Stimulated activated memory B cell treated with anti-CD40 and anti-IgM and Interleukin-4, amounts not matched to agents 10 μg/mL and 1 μg/mL and 100 μg/mL, for 72 hours (primary cell): Measurements from ENCODE around the gene EID1.
"Not testable (repeated sequence)": the region's sequence is repeated elsewhere in the genome, so short reads cannot be mapped to it uniquely, and the experiment has no call there.

Experiments
- ATAC-seq: fragments of 150-1000 bp; cut with Tn5 transposase; 2 replicates; pipeline ENCODE4 v1.10.0; 2021
- H3K27ac Mint-ChIP-seq: one replicate; pipeline ENCODE4 v1.8.0; 2022; ENCODE audit warnings: mild to moderate bottlenecking, mixed read lengths
- H3K27me3 Mint-ChIP-seq: one replicate; pipeline ENCODE4 v1.8.0; 2022; ENCODE audit warnings: mixed read lengths
- H3K36me3 Mint-ChIP-seq: one replicate; pipeline ENCODE4 v1.8.0; 2022; ENCODE audit warnings: mixed read lengths
- H3K4me1 Mint-ChIP-seq: one replicate; pipeline ENCODE4 v1.8.0; 2022; ENCODE audit warnings: mixed read lengths
- H3K4me3 Mint-ChIP-seq: one replicate; pipeline ENCODE4 v1.8.0; 2022; ENCODE audit warnings: mild to moderate bottlenecking, moderate library complexity, mixed read lengths
- H3K9me3 Mint-ChIP-seq: one replicate; pipeline ENCODE4 v1.8.0; 2022; ENCODE audit warnings: mixed read lengths

The EID1 gene

DNA sequence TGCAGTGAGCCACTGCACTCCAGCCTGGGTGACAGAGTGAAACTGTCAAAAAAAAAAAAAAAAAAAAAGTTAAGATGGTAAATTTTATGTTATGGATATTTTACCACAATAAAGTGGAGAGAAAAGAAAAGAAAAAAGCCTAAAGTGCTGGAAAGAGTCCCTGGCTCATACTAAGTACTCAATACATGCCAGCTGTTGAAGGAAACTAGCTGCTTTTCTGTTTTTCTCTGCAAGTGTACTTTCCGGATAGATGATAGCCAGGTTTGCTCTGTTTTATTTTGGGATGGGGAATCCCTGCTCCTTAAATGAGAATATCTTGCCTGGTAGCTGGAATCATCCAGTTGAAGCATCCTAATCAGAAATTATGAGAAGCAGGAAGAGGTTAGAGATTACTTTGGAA lies 10.9 kb downstream of the EID1 start:
- H3K27ac Mint-ChIP-seq: no peak overlapping the region
- no peaks in the 10 kb centered on the region for H3K36me3 Mint-ChIP-seq
- H3K27me3 Mint-ChIP-seq: peaks cover 41% of the 10 kb centered on the region
- no peak for ATAC-seq
- H3K4me1 Mint-ChIP-seq: no peaks in the 10 kb centered on the region
- no peak overlapping the region for H3K4me3 Mint-ChIP-seq
- H3K9me3 Mint-ChIP-seq: no peaks in the 10 kb centered on the region

DNA sequence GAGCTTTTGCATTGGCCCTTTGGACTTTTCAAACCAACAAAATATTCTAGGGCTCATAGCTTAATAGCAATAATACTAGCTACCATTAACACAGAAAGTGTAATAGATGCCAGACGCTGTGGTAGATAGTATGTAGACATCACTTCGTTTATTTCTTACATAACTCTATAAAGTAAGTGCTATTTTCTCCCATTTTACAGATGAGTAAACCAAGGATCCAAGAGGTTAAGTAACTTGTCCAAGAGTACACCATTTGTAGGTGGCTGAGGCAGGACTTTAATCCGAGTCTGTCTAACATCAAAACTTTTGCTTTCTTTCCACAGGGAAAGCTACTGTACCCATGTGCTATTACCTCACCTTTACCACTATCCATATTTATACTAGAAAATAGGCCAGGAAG lies 12.0 kb downstream of the EID1 start:
- H3K4me1 Mint-ChIP-seq: no peaks in the 10 kb centered on the region
- peaks cover 42% of the 10 kb centered on the region for H3K27me3 Mint-ChIP-seq
- no peaks in the 10 kb centered on the region for H3K36me3 Mint-ChIP-seq
- ATAC-seq: no peak
- no peak overlapping the region for H3K27ac Mint-ChIP-seq
- no peaks in the 10 kb centered on the region for H3K9me3 Mint-ChIP-seq
- H3K4me3 Mint-ChIP-seq: no peak overlapping the region

DNA sequence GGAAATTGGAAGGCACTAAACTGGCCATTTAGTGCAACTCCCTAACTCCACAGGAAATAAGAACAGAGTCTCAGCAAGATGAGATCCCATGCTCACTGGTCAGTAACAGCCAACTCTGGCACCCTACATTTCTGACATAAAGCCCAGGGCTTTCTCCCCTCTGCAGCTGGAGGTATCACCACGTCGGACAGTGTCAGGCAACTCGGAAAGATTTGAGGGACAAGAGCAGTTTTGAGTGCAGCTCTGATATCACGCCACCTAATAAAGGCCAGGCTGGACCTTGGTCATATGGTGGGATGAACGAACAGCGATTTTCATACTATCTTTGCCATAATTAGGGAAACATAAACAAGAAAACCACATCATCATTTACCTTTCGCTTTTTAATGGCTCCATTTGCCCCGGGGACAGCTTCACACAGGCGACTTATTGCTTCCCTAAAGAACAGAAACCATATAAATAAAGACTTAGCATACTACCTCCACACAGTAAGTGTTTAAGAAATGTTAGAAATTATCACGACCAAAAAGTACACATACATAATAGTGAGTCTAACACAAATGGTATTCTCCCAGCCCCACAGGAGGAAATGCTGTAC lies 12.5 kb downstream of the EID1 start:
- no peak for ATAC-seq
- no peaks in the 10 kb centered on the region for H3K4me1 Mint-ChIP-seq
- H3K36me3 Mint-ChIP-seq: no peaks in the 10 kb centered on the region
- H3K9me3 Mint-ChIP-seq: no peaks in the 10 kb centered on the region
- no peak overlapping the region for H3K27ac Mint-ChIP-seq
- peaks cover 41% of the 10 kb centered on the region for H3K27me3 Mint-ChIP-seq
- no peak overlapping the region for H3K4me3 Mint-ChIP-seq

DNA sequence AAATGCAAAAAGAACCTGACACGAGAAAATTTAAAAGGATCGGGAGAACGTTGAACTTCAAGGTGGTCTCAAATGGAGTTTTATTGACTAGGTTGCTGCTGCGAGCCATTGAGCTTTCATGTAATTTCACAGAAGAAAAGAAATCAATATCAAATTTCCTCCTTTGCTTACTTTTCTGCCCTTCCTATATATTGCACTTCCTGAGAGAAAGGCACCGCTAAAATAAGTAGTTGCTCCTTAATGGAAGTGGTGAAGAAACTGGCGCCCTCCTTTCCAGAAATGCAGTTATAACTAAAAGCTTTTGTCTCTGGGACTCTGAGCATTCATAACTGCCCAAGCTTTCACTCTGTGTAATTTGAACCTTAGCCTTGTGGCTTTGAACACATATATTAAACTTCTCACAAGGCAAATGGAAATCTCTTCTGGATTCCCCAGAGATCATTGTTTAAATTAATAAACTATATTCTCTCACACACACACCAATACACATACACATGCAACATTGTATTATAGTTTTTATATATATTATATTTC lies 13.4 kb downstream of the EID1 start:
- H3K27ac Mint-ChIP-seq: no peak overlapping the region
- H3K9me3 Mint-ChIP-seq: no peaks in the 10 kb centered on the region
- no peak overlapping the region for H3K4me3 Mint-ChIP-seq
- H3K36me3 Mint-ChIP-seq: no peaks in the 10 kb centered on the region
- peaks cover 43% of the 10 kb centered on the region for H3K27me3 Mint-ChIP-seq
- no peaks in the 10 kb centered on the region for H3K4me1 Mint-ChIP-seq
- ATAC-seq: no peak

DNA sequence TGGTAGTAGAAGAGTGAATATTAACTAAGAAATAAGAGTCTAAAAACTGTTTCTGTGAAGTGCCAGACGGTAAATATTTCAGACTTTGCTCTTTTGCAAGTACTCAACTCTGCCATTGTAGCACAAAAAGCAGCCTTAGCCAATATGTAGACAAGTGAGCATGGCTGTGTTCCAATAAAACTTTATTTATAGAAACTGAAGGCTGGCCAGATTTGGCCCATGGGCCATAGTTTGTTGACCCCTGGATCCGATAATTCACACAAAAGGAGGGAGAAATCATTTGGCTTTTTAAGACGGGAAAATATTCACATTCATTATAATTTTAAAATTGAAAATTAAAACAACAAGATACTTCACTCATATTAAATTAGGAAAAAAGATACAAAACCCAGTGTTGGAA lies 15.4 kb downstream of the EID1 start:
- peaks cover 43% of the 10 kb centered on the region for H3K27me3 Mint-ChIP-seq
- H3K27ac Mint-ChIP-seq: no peak overlapping the region
- no peak for ATAC-seq
- no peak overlapping the region for H3K4me3 Mint-ChIP-seq
- H3K36me3 Mint-ChIP-seq: no peaks in the 10 kb centered on the region
- H3K4me1 Mint-ChIP-seq: no peaks in the 10 kb centered on the region
- H3K9me3 Mint-ChIP-seq: no peaks in the 10 kb centered on the region

DNA sequence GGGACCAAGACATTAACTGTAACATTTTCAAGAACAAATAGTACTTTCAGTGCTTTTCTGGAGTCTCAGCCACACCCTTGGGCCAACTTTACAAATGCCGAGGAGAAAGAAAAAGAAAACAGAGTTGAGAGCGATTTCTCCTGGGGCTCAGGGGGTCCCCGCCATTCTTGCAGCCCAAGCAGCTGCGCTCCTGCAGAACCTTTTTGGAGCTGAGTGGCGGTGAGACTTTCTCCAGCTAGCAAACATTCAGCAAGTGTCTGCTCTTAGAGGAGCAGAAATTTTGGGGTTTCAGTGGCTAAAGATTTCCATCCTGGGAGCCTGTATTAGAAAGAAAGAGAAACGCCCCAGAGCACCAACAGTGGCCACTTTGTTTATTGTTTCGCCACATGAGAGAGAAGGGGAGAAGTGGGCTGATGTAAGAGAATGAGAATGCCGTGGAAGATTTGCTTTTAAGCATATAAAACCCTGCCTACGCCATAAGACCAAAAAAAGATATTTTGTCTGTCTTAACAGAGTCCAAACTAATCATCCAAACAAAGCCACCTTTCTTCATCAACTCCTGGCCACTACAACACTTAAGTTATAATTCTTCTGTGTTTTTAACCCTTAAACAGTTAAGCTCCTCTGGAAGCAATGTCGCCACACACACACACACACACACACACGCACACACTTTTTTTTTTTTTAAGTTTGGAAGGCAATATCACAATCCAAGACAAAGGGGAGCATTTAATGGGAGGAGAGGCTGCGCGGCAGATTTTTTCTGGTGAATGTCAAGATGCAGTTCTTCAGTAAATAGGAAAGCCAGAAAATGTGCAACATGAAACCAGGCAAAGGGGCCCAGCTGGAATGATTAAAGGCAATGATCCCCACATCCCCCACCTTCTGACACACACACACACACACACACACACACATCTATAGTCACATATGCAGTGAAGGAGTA lies 19.2 kb downstream of the EID1 start:
- H3K27me3 Mint-ChIP-seq: peaks cover 34% of the 10 kb centered on the region
- no peak overlapping the region for H3K4me3 Mint-ChIP-seq
- H3K27ac Mint-ChIP-seq: no peak overlapping the region
- H3K9me3 Mint-ChIP-seq: no peaks in the 10 kb centered on the region
- H3K4me1 Mint-ChIP-seq: no peaks in the 10 kb centered on the region
- no peak for ATAC-seq
- no peaks in the 10 kb centered on the region for H3K36me3 Mint-ChIP-seq

DNA sequence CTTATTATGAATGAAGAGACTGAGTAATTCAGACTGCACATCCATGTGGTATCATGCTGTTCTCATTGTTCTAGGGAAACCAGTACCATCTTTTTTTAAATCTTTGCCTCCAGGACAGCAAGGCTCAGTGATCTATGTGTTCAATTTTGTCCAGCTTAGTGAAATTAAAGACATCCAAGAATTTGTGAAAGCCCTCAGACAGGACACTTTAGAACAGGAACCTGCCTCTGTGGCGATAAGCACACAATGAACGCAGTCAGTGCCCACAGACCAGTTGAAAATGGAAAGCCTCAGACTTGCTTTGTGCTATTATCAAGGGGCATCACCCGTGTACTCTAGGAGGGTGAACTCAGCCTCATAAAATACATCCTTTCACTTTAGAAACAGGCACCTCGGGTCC lies 20.1 kb downstream of the EID1 start:
- peaks cover 34% of the 10 kb centered on the region for H3K27me3 Mint-ChIP-seq

DNA sequence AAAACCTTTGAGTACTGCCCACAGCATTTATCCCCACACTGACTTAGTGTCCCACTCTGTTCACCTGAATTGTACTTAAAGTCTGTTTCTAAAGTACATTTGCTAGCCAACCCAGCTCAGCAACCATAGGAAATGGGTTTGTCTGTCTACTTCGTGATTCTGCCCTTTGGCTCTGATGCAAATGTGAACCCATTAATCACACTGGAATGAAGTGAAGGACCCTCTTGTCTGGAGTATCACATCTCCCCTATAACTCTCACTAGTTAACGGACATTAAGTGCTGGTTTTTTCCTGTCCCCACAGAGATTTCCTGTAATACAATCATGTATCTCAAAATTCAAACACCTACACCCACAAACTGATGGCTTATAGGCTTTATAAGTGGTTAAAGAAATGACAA lies 20.5 kb downstream of the EID1 start:
- Mint-ChIP-seq H3K4me1 (no peaks in the 10 kb centered on the region), H3K27ac (no peak overlapping the region), H3K9me3 (no peaks in the 10 kb centered on the region), H3K27me3 (peaks cover 34% of the 10 kb centered on the region), H3K36me3 (no peaks in the 10 kb centered on the region), H3K4me3 (no peak overlapping the region)
- ATAC-seq: no peak

More for the DNA sequence above, 20.1 kb downstream of the EID1 start:
- Mint-ChIP-seq H3K4me3 (no peak overlapping the region), H3K36me3 (no peaks in the 10 kb centered on the region), H3K4me1 (no peaks in the 10 kb centered on the region), H3K9me3 (no peaks in the 10 kb centered on the region), H3K27ac (no peak overlapping the region)
- no peak for ATAC-seq

DNA sequence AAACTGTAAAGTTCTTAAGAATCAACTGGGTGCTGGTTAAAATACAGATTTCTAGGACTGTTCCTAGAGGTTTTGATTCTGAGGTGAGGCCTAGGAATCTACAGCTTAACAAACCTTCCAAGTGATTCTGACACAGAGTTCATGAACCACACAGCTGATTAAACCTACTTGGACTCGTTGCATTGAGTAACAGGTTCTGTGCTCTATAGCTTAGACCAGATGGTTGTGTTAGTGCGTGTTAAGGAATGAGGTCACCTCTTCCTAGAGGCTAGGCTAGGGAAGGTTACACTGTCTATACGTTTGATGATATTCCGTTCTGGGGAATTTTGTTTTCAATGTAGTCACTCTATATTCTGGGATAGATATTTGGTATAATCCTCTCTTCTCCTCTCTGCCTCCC lies 21.9 kb downstream of the EID1 start:
- no peak overlapping the region for H3K27ac Mint-ChIP-seq
- no peaks in the 10 kb centered on the region for H3K9me3 Mint-ChIP-seq
- no peaks in the 10 kb centered on the region for H3K36me3 Mint-ChIP-seq
- no peak overlapping the region for H3K4me3 Mint-ChIP-seq
- H3K4me1 Mint-ChIP-seq: no peaks in the 10 kb centered on the region
- H3K27me3 Mint-ChIP-seq: peaks cover 30% of the 10 kb centered on the region
- no peak for ATAC-seq

DNA sequence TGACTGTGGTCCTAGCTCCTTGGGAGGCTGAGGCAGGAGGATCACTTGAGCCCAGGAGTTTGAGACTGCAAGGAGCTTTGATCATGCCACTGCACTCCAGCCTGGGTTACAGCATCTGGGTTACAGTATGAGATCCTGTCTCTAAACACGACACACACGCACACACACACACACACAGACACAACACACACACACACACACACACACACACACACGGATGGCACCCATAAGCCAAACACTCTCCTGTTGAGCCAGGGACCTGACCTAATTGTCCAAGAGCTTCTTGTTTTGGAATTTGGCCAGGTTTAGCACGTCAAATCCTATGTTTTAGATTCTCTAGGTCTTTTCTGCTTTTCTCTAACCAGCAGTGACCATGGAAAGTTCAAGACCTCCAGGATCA lies 26.8 kb downstream of the EID1 start:
- Mint-ChIP-seq H3K36me3 (no peaks in the 10 kb centered on the region), H3K4me3 (no peak overlapping the region), H3K9me3 (no peaks in the 10 kb centered on the region), H3K27me3 (no peaks in the 10 kb centered on the region), H3K27ac (no peak overlapping the region), H3K4me1 (no peaks in the 10 kb centered on the region)
- ATAC-seq: no peak

DNA sequence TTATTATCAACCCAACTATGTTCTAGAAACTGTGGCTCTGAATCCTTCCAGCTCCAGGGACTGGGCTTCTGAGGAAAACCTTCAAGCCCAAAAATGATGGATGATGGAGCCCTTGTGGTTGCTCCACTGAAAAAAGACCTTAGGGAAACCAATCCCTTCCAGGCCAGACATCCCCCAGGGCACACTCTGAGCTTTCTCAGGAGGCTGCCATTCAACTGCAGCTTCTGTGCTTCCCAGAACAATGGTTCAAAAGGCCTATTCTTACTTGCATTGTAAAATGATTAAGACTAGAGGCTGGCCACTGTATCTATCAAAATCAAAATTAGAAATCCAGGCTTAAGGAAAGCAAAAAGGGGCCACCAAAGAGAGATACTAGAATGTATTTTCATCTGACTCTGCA lies 27.3 kb downstream of the EID1 start:
- no peaks in the 10 kb centered on the region for H3K36me3 Mint-ChIP-seq
- H3K4me1 Mint-ChIP-seq: no peaks in the 10 kb centered on the region
- H3K9me3 Mint-ChIP-seq: no peaks in the 10 kb centered on the region
- no peak overlapping the region for H3K27ac Mint-ChIP-seq
- H3K4me3 Mint-ChIP-seq: no peak overlapping the region
- H3K27me3 Mint-ChIP-seq: no peaks in the 10 kb centered on the region
- no peak for ATAC-seq

DNA sequence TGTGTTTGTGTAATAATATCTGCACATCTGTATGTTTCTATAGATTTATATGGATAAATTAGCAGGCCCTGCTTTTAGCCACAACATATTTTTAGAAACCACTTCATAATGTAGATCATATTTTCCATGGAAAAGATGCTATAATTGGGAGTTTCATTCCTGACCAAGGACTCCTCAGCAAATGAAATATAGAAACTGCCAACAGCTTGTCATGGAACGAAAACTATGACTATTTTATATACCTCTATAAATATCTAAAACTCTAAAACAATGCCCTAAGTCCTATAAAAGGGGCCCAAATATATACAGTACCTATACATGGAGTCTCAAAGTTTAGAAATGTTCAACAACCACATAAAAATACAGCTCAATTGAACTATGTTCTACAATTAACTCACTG lies 27.9 kb downstream of the EID1 start:
- H3K4me1 Mint-ChIP-seq: no peaks in the 10 kb centered on the region
- H3K36me3 Mint-ChIP-seq: no peaks in the 10 kb centered on the region
- H3K27me3 Mint-ChIP-seq: no peaks in the 10 kb centered on the region
- H3K27ac Mint-ChIP-seq: no peak overlapping the region
- no peak overlapping the region for H3K4me3 Mint-ChIP-seq
- H3K9me3 Mint-ChIP-seq: no peaks in the 10 kb centered on the region
- no peak for ATAC-seq

DNA sequence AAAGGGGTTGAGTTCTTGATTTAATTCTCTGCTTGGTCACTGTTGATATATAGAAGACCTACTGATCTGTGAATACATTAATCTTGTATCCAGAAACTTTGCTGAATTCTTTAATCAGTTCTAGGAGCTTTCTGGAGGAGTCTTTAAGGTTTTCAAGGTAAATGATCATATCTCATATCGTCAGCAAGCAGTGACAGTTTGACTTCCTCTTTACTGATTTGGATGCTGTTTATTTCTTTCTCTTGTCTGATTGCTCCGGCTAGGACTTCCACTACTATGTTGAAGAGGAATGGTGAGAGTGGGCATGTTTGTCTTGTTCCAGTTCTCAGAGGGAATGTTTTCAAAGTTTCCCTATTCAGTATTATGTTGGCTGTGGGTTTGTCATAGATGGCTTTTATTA lies 31.4 kb downstream of the EID1 start:
- H3K9me3 Mint-ChIP-seq, H3K4me3 Mint-ChIP-seq, H3K4me1 Mint-ChIP-seq, H3K27ac Mint-ChIP-seq, H3K36me3 Mint-ChIP-seq, ATAC-seq: not testable (repeated sequence)
- peaks cover 18% of the 10 kb centered on the region for H3K27me3 Mint-ChIP-seq

DNA sequence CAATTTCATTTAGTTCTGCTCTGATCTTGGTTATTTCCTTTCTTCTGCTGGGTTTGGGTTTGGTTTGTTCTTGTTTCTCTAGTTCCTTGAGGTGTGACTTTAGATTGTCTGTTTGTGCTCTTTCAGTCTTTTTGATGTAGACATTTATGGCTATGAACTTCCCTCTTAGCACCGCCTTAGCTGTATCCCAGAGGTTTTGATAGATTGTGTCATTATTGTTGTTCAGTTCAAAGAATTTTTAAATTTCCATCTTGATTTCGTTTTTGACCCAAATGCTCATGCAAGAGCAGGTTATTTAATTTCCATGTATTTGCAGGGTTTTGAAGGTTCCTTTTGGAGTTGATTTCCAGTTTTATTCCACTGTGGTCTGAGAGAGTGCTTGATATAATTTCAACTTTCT lies 32.6 kb downstream of the EID1 start:
- H3K4me3 Mint-ChIP-seq, H3K9me3 Mint-ChIP-seq, H3K27ac Mint-ChIP-seq, H3K36me3 Mint-ChIP-seq, H3K4me1 Mint-ChIP-seq, ATAC-seq: not testable (repeated sequence)
- H3K27me3 Mint-ChIP-seq: peaks cover 18% of the 10 kb centered on the region

DNA sequence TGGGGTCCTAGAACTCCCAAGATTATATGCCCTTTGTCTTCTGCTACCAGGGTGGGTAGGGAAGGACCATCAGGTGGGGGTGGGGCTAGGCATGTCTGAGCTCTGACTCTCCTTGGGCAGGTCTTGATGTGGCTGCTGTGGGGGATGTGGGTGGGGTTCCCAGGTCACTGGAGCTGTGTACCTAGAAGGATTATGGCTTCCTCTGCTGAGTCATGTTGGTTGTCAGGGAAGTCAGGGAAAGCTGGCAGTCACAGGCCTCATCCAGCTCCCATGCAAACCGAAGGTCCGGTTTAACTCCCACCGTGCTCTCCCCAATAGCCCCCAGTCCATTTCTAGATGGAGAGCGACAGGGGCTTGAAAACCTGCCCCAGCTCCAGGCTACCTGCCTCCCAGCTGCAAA lies 35.2 kb downstream of the EID1 start:
- no peak for ATAC-seq
- Mint-ChIP-seq H3K9me3 (no peaks in the 10 kb centered on the region), H3K4me1 (no peaks in the 10 kb centered on the region), H3K36me3 (no peaks in the 10 kb centered on the region), H3K4me3 (no peak overlapping the region), H3K27me3 (peaks cover 29% of the 10 kb centered on the region), H3K27ac (no peak overlapping the region)

DNA sequence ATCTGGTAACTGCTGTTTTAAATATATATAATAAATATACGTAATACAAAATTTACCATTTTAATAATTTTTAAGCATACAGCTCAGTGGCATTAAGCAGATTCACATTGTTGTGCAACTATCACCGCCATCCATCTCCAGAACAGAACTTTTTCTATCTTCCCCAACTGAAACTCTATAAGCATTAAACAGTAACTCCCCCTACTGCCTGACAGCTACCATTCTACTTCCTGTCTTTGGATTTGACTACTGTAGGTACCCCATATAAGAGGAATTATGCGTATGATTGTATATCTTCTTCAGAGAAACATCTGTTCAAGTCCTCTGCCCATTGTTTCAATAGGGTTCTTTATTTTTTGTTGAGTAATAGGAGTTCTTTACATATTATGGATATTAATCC lies 36.8 kb downstream of the EID1 start:
- no peaks in the 10 kb centered on the region for H3K36me3 Mint-ChIP-seq
- H3K4me1 Mint-ChIP-seq: no peaks in the 10 kb centered on the region
- H3K27me3 Mint-ChIP-seq: peaks cover 36% of the 10 kb centered on the region
- no peak overlapping the region for H3K27ac Mint-ChIP-seq
- H3K9me3 Mint-ChIP-seq: no peaks in the 10 kb centered on the region
- ATAC-seq: no peak
- no peak overlapping the region for H3K4me3 Mint-ChIP-seq
